Mucosa of descending colon (tissue), 3 donors: ENCODE results near the gene LASP1. TPM values are rescaled to one million over a fixed set of nuclear protein-coding genes. Genes with fewer than 3 reads are reported as not detected.

ENCODE experiments used
- ATAC-seq: fragments of 200-7000 bp; cut with Tn5 transposase; one replicate; pipeline ENCODE4 v1.9.1; 2020; ENCODE audit warnings: mild to moderate bottlenecking, moderate library complexity
- DNase-seq, 3 donors: peaks; one replicate each; pipeline ENCODE4 v3.0.0-alpha.2; 2020
- H3K36me3 ChIP-seq: fragments of 200-600 bp; one replicate; pipeline ENCODE4 v1.8.0; 2021; ENCODE audit warnings: low read depth, mild to moderate bottlenecking
- H3K4me1 ChIP-seq: fragments of 200-600 bp; one replicate; pipeline ENCODE4 v1.8.0; 2021; ENCODE audit warnings: low read depth, mild to moderate bottlenecking
- H3K4me3 ChIP-seq: fragments of 200-600 bp; one replicate; pipeline ENCODE4 v1.8.0; 2021; ENCODE audit warnings: mild to moderate bottlenecking
- H3K9me3 ChIP-seq: fragments of 200-600 bp; one replicate; pipeline ENCODE4 v1.8.0; 2021; ENCODE audit warnings: mild to moderate bottlenecking
- intact Hi-C, 2 donors: fragments of 100-400 bp; cut with DNase I in 1 of 2; cut with micrococcal nuclease in 1 of 2; formaldehyde crosslinking; loops; one replicate each; pipeline versions ENCODE4 v1.11.0 to v1.11.1; 2022; cut with DNase I, micrococcal nuclease
- total RNA-seq, 3 donors: library from RNA; stranded (reverse); fragmentation: NEBNext Ultra II Directional in 2 of 3; extraction: Animal tissue kit (Norgen Biotek cat#: 25700) in 2 of 3; gene quantifications; one replicate each; pipeline versions ENCODE4 v1.2.1 to v1.2.4, GENCODE V29; 2021 to 2023
- TF ChIP-seq, protein P1 (sequence below): fragments of 200-600 bp; IDR thresholded peaks from one replicate; pipeline ENCODE4 v1.8.0; 2022; ENCODE audit warnings: antibody characterized with exemption, mild to moderate bottlenecking
- donor health status: DM: no; HTN: no; CAD: no; lungs with moderate emphysema.
- donor health status: DM: no; HTN: no; CAD: no.
- donor health status: DM: no; HTN: yes; CAD: no.

The LASP1 gene
- total RNA-seq, 3 donors from 2014 or later: 163 to 286 (median 276) TPM

DNA sequence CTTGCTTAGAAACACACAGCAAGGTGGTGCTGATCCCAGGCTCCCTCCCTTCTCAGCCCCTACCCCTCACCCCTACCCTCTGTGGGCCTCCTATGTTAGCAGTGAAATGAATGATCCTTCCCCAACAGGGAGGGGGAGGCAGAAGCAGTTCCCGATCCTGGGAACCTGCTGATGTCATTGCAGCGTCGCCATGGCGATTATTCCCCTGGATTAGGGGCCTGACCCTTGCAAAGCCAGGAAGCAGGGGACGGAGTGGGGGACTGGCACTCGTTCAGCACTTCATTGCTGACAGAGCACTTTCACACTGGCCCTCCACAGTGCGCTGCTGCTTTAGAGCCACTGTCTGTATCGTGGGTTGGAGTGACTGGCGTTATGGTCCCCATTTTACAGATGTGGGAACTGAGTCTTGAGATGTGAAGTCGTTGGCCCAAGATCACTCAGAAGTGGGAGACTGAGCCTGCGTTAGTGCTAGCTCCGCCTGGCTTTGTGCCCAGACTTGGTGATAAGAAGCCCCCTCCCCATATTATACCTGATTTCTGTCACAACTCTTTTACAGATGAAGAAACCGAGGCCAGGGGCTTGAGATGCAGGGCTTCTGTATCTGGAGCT lies 26.6 kb downstream of the LASP1 start:
- intact Hi-C loops: no loop called here
- ATAC-seq: no peak

GRCh38 chr17:38897176-38897575 lies 27.3 kb downstream of the LASP1 start:
- H3K36me3 ChIP-seq: peaks cover 4% of the 10 kb centered on the region
- intact Hi-C loops: no loop called here
- TF ChIP-seq, protein P1, sequence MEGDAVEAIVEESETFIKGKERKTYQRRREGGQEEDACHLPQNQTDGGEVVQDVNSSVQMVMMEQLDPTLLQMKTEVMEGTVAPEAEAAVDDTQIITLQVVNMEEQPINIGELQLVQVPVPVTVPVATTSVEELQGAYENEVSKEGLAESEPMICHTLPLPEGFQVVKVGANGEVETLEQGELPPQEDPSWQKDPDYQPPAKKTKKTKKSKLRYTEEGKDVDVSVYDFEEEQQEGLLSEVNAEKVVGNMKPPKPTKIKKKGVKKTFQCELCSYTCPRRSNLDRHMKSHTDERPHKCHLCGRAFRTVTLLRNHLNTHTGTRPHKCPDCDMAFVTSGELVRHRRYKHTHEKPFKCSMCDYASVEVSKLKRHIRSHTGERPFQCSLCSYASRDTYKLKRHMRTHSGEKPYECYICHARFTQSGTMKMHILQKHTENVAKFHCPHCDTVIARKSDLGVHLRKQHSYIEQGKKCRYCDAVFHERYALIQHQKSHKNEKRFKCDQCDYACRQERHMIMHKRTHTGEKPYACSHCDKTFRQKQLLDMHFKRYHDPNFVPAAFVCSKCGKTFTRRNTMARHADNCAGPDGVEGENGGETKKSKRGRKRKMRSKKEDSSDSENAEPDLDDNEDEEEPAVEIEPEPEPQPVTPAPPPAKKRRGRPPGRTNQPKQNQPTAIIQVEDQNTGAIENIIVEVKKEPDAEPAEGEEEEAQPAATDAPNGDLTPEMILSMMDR: no peak
- DNase-seq (peak in 2 of 3 donors; percentile 44 to 66), ATAC-seq (peak; percentile 4)
- H3K4me1 ChIP-seq: peaks cover 54% of the 10 kb centered on the region
- no peak overlapping the region for H3K4me3 ChIP-seq
- H3K9me3 ChIP-seq: no peaks in the 10 kb centered on the region

More for the DNA sequence above, 26.6 kb downstream of the LASP1 start:
- DNase-seq: peak in 1 of 3 donors; percentile 48
- H3K9me3 ChIP-seq: no peaks in the 10 kb centered on the region
- TF ChIP-seq, protein P1: no peak
- H3K36me3 ChIP-seq: peaks cover 4% of the 10 kb centered on the region
- peaks cover 54% of the 10 kb centered on the region for H3K4me1 ChIP-seq
- no peak overlapping the region for H3K4me3 ChIP-seq

- intact Hi-C loops: no loop called here
- peak; percentile 38 for ATAC-seq
- no peak for DNase-seq
- H3K36me3 ChIP-seq: peaks cover 4% of the 10 kb centered on the region
- no peaks in the 10 kb centered on the region for H3K9me3 ChIP-seq
- TF ChIP-seq, protein P1: no peak
- H3K4me1 ChIP-seq: peaks cover 49% of the 10 kb centered on the region
- H3K4me3 ChIP-seq: no peak overlapping the region
Observed at GRCh38 chr17:38897671-38898290, 27.9 kb downstream of the LASP1 start.

GRCh38 chr17:38898291-38898679 lies 28.4 kb downstream of the LASP1 start:
- intact Hi-C loops: no loop called here
- peak; percentile 79 for ATAC-seq
- H3K4me3 ChIP-seq: no peak overlapping the region

GRCh38 chr17:38898812-38899348 lies 29.0 kb downstream of the LASP1 start:
- H3K9me3 ChIP-seq: no peaks in the 10 kb centered on the region
- peak; percentile 71 for ATAC-seq
- DNase-seq: peak; percentile 72 to 88 (median 74)
- peaks cover 4% of the 10 kb centered on the region for H3K36me3 ChIP-seq
- TF ChIP-seq, protein P1: no peak
- no peak overlapping the region for H3K4me3 ChIP-seq
- intact Hi-C loops: no loop called here
- peaks cover 40% of the 10 kb centered on the region for H3K4me1 ChIP-seq

More at GRCh38 chr17:38898291-38898679, 28.4 kb downstream of the LASP1 start:
- Histone ChIP-seq H3K36me3 (peaks cover 4% of the 10 kb centered on the region), H3K9me3 (no peaks in the 10 kb centered on the region), H3K4me1 (peaks cover 44% of the 10 kb centered on the region)
- peak in 2 of 3 donors; percentile 62 to 65 for DNase-seq
- TF ChIP-seq, protein P1: no peak
